H1 (cell line): Measurements from ENCODE around the gene PITPNC1. TPM values are rescaled to one million over a fixed set of nuclear protein-coding genes. Genes with fewer than 3 reads are reported as not detected.

ENCODE experiments used
- CTCF ChIA-PET: fragments of 300-600 bp; sonication (Branson Sonifier 250); formaldehyde crosslinking; loops from one replicate; lab custom pipeline; 2021; ENCODE audit not compliant: partially characterized antibody; lab: Charles Lee
- POLR2A ChIA-PET: fragments of 300-600 bp; sonication (Branson Sonifier 250); formaldehyde crosslinking; loops from one replicate; lab custom pipeline; 2021; ENCODE audit warnings: inconsistent platforms; ENCODE audit not compliant: partially characterized antibody; lab: Charles Lee
- DNase-seq, 2 experiments: peaks; one replicate each; pipeline versions ENCODE4 v3.0.0 to v3.0.0-alpha.2; 2010 to 2022; ENCODE audit warnings: low spot score in 2 of 2, low read depth in 1 of 2, mixed read lengths in 1 of 2
- FAIRE-seq: peaks from 2 replicates; lab custom pipeline; 2011; peaks lifted over from hg19 to GRCh38; lab: Jason Lieb, UNC
- H2AFZ ChIP-seq: 2 replicates; pipeline ENCODE4 v1.8.1; 2012; ENCODE audit warnings: low read length, inconsistent platforms
- H2AK5ac ChIP-seq: 2 replicates; pipeline ENCODE4 v1.6.1; 2013; ENCODE audit warnings: low read depth, low read length
- H2BK120ac ChIP-seq: replicated peaks from 2 replicates; pipeline ENCODE3; 2013; ENCODE audit warnings: low read depth, low read length, inconsistent platforms
- H2BK12ac ChIP-seq: 2 replicates; pipeline ENCODE4 v1.6.1; 2013; ENCODE audit warnings: low read depth, low read length
- H2BK15ac ChIP-seq: 2 replicates; pipeline ENCODE4 v1.6.1; 2013; ENCODE audit warnings: low read length
- H2BK20ac ChIP-seq: 2 replicates; pipeline ENCODE4 v1.6.1; 2013; ENCODE audit warnings: low read length
- H2BK5ac ChIP-seq: 2 replicates; pipeline ENCODE4 v1.6.1; 2013; ENCODE audit warnings: low read depth, low read length
- H3K14ac ChIP-seq: 2 replicates; pipeline ENCODE4 v1.6.1; 2013; ENCODE audit warnings: inconsistent platforms; ENCODE audit not compliant: insufficient read length
- H3K18ac ChIP-seq: 2 replicates; pipeline ENCODE4 v1.6.1; 2013; ENCODE audit warnings: low read length; ENCODE audit errors: extremely low read depth
- H3K23ac ChIP-seq: 2 replicates; pipeline ENCODE4 v1.6.1; 2013; ENCODE audit warnings: inconsistent platforms; ENCODE audit not compliant: insufficient read length
- H3K23me2 ChIP-seq: 2 replicates; pipeline ENCODE4 v1.6.1; 2013; ENCODE audit warnings: low read depth, low read length
- H3K27ac ChIP-seq: 2 replicates; pipeline ENCODE4 v1.6.1; 2011; ENCODE audit warnings: low read depth, low read length, inconsistent platforms
- H3K27me3 ChIP-seq, 4 experiments: replicated peaks in 1 of 4; 1 replicate in 1 of 4; 2 replicates in 3 of 4; pipeline versions ENCODE4 v1.6.1 to v1.8.1; 2011 to 2013; ENCODE audit warnings: low read length in 3 of 4, mild to moderate bottlenecking in 3 of 4, inconsistent platforms in 2 of 4, mixed read lengths in 2 of 4, moderate library complexity in 1 of 4; ENCODE audit not compliant: control insufficient read depth in 3 of 4, insufficient read depth in 3 of 4; ENCODE audit errors: extremely low read depth in 1 of 4
- H3K36me3 ChIP-seq, 4 experiments: 2 replicates each; pipeline versions ENCODE4 v1.6.1 to v1.8.1; 2011 to 2013; ENCODE audit warnings: mild to moderate bottlenecking in 4 of 4, low read length in 3 of 4, moderate library complexity in 2 of 4, control low read depth in 1 of 4, inconsistent platforms in 1 of 4; ENCODE audit not compliant: insufficient read depth in 4 of 4, control insufficient read depth in 2 of 4
- H3K4ac ChIP-seq: replicated peaks from 2 replicates; pipeline ENCODE3; 2013; ENCODE audit warnings: low read length, low read depth, mixed read lengths, inconsistent platforms; ENCODE audit not compliant: insufficient read length
- H3K4me1 ChIP-seq, 4 experiments: replicated peaks in 1 of 4; 1 replicate in 1 of 4; 2 replicates in 3 of 4; pipeline versions ENCODE4 v1.6.1 to v1.8.1; 2011 to 2013; ENCODE audit warnings: low read length in 3 of 4, inconsistent platforms in 2 of 4, mixed read lengths in 1 of 4; ENCODE audit not compliant: insufficient read depth in 4 of 4, control insufficient read depth in 3 of 4
- H3K4me2 ChIP-seq, 2 experiments: 2 replicates each; pipeline versions ENCODE4 v1.6.1 to v1.8.1; 2011 to 2013; ENCODE audit warnings: low read depth in 2 of 2, low read length in 2 of 2, control low read depth in 1 of 2, inconsistent platforms in 1 of 2, mild to moderate bottlenecking in 1 of 2; ENCODE audit not compliant: insufficient read depth in 1 of 2
- H3K4me3 ChIP-seq, 4 experiments: fragments of 200-600, 300-600 bp in 1 of 4; sonication (generic), shearing (Covaris generic), sonication (Bioruptor Twin) in 1 of 4; 2 replicates each; pipeline versions ENCODE4 v1.5.1 to v1.8.1; 2011 to 2016; ENCODE audit warnings: low read length in 4 of 4, low read depth in 3 of 4, control low read depth in 2 of 4, inconsistent platforms in 2 of 4, mild to moderate bottlenecking in 2 of 4, mixed read lengths in 1 of 4, moderate library complexity in 1 of 4; ENCODE audit not compliant: insufficient read depth in 2 of 4; ENCODE audit errors: extremely low read depth in 1 of 4
- H3K56ac ChIP-seq: replicated peaks from 2 replicates; pipeline ENCODE3; 2013; ENCODE audit warnings: low read depth, mild to moderate bottlenecking, mixed read lengths, low read length, inconsistent platforms; ENCODE audit not compliant: insufficient read length
- H3K79me1 ChIP-seq: 2 replicates; pipeline ENCODE4 v1.6.1; 2013; ENCODE audit warnings: low read depth, low read length, control low read depth
- H3K79me2 ChIP-seq, 2 experiments: 2 replicates each; pipeline versions ENCODE4 v1.6.1 to v1.8.1; 2012 to 2013; ENCODE audit warnings: low read length in 2 of 2, mild to moderate bottlenecking in 2 of 2, inconsistent platforms in 1 of 2; ENCODE audit not compliant: insufficient read depth in 2 of 2, control insufficient read depth in 1 of 2
- H3K9ac ChIP-seq, 4 experiments: replicated peaks in 1 of 4; 1 replicate in 1 of 4; 2 replicates in 3 of 4; pipeline versions ENCODE4 v1.6.1 to v1.8.1; 2011 to 2013; ENCODE audit warnings: low read depth in 3 of 4, low read length in 3 of 4, control low read depth in 2 of 4, mild to moderate bottlenecking in 2 of 4, moderate library complexity in 2 of 4, inconsistent platforms in 1 of 4; ENCODE audit errors: extremely low read depth in 1 of 4
- H3K9me3 ChIP-seq, 2 experiments: 2 replicates each; pipeline versions ENCODE4 v1.6.1 to v1.8.1; 2012 to 2013; ENCODE audit warnings: mild to moderate bottlenecking in 2 of 2, moderate library complexity in 2 of 2, control low read depth in 1 of 2, inconsistent platforms in 1 of 2, low read depth in 1 of 2, low read length in 1 of 2, mixed read lengths in 1 of 2; ENCODE audit not compliant: insufficient read depth in 2 of 2
- H4K20me1 ChIP-seq, 2 experiments: replicated peaks in 1 of 2; 2 replicates each; pipeline versions ENCODE3 to v1.8.1; 2011 to 2013; ENCODE audit warnings: inconsistent platforms in 2 of 2, low read length in 2 of 2, mild to moderate bottlenecking in 1 of 2; ENCODE audit not compliant: insufficient read depth in 2 of 2, control insufficient read depth in 1 of 2
- H4K5ac ChIP-seq: 2 replicates; pipeline ENCODE4 v1.6.1; 2013; ENCODE audit warnings: low read length, low read depth, mixed read lengths, inconsistent platforms; ENCODE audit not compliant: insufficient read length
- H4K8ac ChIP-seq: 2 replicates; pipeline ENCODE4 v1.8.0; 2013; ENCODE audit warnings: mild to moderate bottlenecking, moderate library complexity, low read length, inconsistent platforms; ENCODE audit not compliant: insufficient read depth; ENCODE audit errors: extremely low read depth
- H4K91ac ChIP-seq: replicated peaks from 2 replicates; pipeline ENCODE3; 2013; ENCODE audit warnings: low read length, mixed read lengths, inconsistent platforms; ENCODE audit not compliant: insufficient read length
- CBX5 ChIP-seq: fragments of 300-800, 300-1000 bp; sonication (generic); IDR thresholded peaks from 2 replicates; pipeline ENCODE4 v1.7.1; 2016; ENCODE audit warnings: antibody characterized with exemption, low read length, low read depth
- EZH2 ChIP-seq: fragments of 200-600 bp; sonication (generic); IDR thresholded peaks from 2 replicates; pipeline ENCODE4 v1.7.1; 2012; ENCODE audit warnings: low read depth, mild to moderate bottlenecking, moderate library complexity, low read length, inconsistent platforms; ENCODE audit not compliant: severe bottlenecking
- GTF2F1 ChIP-seq: IDR thresholded peaks from 2 replicates; pipeline ENCODE4 v1.6.1; 2012; ENCODE audit warnings: low read depth, low read length, improper control_type of control experiment, borderline replicate concordance
- PHF8 ChIP-seq: fragments of 200-600 bp; sonication (generic); conservative IDR thresholded peaks from 2 replicates; pipeline ENCODE4 v1.7.1; 2012; ENCODE audit warnings: low read depth, mild to moderate bottlenecking, inconsistent platforms, low read length, moderate library complexity
- POU5F1 ChIP-seq: IDR thresholded peaks from 2 replicates; pipeline ENCODE4 v1.6.1; 2011; ENCODE audit warnings: low read depth, mild to moderate bottlenecking, low read length, moderate library complexity
- RAD21 ChIP-seq, 2 experiments: IDR thresholded peaks in 1 of 2; conservative IDR thresholded peaks in 1 of 2; 2 replicates each; pipeline ENCODE4 v1.6.1; 2011; ENCODE audit warnings: low read depth in 2 of 2, low read length in 2 of 2, improper control_type of control experiment in 1 of 2, inconsistent platforms in 1 of 2, mild to moderate bottlenecking in 1 of 2, moderate library complexity in 1 of 2
- SIN3A ChIP-seq, 2 experiments: IDR thresholded peaks in 1 of 2; conservative IDR thresholded peaks in 1 of 2; 2 replicates each; pipeline ENCODE4 v1.6.1; 2011 to 2012; ENCODE audit warnings: low read length in 2 of 2, improper control_type of control experiment in 1 of 2, low read depth in 1 of 2, mild to moderate bottlenecking in 1 of 2
- WGBS, 2 experiments: shearing (Covaris generic) in 1 of 2; methylation state at CpG; one replicate each; pipeline versions ENCODE4 v1.1.6 to v1.1.7; 2013 to 2015; ENCODE audit warnings: low lambda C conversion rate in 2 of 2, mixed read lengths in 2 of 2, inconsistent platforms in 1 of 2, low coverage in 1 of 2, missing lambda C conversion rate in 1 of 2; ENCODE audit not compliant: insufficient replicate concordance in 2 of 2, insufficient coverage in 1 of 2, insufficient read length in 1 of 2; ENCODE audit errors: extremely low coverage in 1 of 2, missing lambda C conversion rate in 1 of 2; 5-methylcytosine and 5-hydroxymethylcytosine counted together
- polyA plus RNA-seq, 7 experiments: library from polyadenylated mRNA; depleted of rRNA in 3 of 7; stranded (reverse) in 5 of 7; unstranded in 2 of 7; fragments of >200 nt in 5 of 7; fragments of 200-250 nt in 2 of 7; gene quantifications; 1 replicate in 5 of 7; 2 replicates in 1 of 7; 4 replicates in 1 of 7; pipeline versions ENCODE4 v1.2.1 to v1.2.3, GENCODE V29; 2011 to 2013; ENCODE audit warnings: missing spikeins in 2 of 7, mixed read lengths in 2 of 7
- total RNA-seq: library from RNA; stranded (reverse); fragmentation: NEBNext Ultra II Directional; extraction: Animal tissue kit (Norgen Biotek cat#: 25700); gene quantifications from 2 replicates; pipeline ENCODE4 v1.2.1, GENCODE V29; 2021
- TF ChIP-seq, protein P1 (sequence below): IDR thresholded peaks from 2 replicates; pipeline ENCODE4 v1.6.1; 2011; ENCODE audit warnings: low read length, improper control_type of control experiment
- TF ChIP-seq, protein P2 (sequence below): IDR thresholded peaks from 2 replicates; pipeline ENCODE4 v1.6.1; 2012; ENCODE audit warnings: inconsistent platforms
- TF ChIP-seq, protein P3 (sequence below): IDR thresholded peaks from 2 replicates; pipeline ENCODE4 v1.6.1; 2011; ENCODE audit warnings: low read depth, mild to moderate bottlenecking, low read length; ENCODE audit not compliant: insufficient read depth

Gene PITPNC1
- total and polyA plus RNA-seq, 2 of the 8 experiments (the other 6 are each of a cell fraction or from before 2014, with no cell fraction given) = 17.6 to 54.7 TPM

DNA sequence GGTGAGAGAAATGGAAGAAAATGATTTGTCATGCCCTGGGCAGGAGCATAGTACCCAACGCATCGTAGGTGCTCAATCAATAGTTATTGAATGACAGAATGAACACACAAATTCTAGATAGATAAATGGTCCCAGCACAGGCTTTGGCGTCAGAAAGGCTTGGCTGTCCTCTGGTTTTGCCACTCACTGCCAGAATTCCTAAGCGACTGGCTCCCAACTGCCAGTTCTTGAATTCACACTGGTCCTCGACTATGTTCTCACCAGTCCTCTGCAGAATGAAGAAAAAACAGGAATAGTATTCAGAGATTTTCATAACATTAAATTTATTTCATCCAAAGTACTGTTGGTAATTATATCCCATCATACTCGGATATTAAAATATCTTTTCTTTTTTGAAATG lies 177.6 kb downstream of the PITPNC1 start:
- no peak overlapping the region for H3K9ac ChIP-seq
- H3K56ac ChIP-seq = no peak overlapping the region
- FAIRE-seq = no peak
- no peaks in the 10 kb centered on the region for H3K23me2 ChIP-seq
- WGBS, 2 experiments = 93% methylated on average over 6 of the region's 6 CpGs; no CpG with 5 or more reads in 1 of the 2 experiments
- H4K20me1 ChIP-seq = no peaks in the 10 kb centered on the region
- H3K79me1 ChIP-seq = no peaks in the 10 kb centered on the region
- no peak overlapping the region for H4K5ac ChIP-seq
- H2BK5ac ChIP-seq = no peak overlapping the region
- no peaks in the 10 kb centered on the region for H3K79me2 ChIP-seq
- no peak overlapping the region for H2AFZ ChIP-seq
- no peak overlapping the region for H2BK15ac ChIP-seq
- H2BK120ac ChIP-seq = no peak overlapping the region
- no peak for DNase-seq
- no peak overlapping the region for H3K4ac ChIP-seq
- H3K9me3 ChIP-seq = no peaks in the 10 kb centered on the region
- ChIA-PET POLR2A (no interaction called here), CTCF (interaction anchor here (1.5 kb wide), 1 partner anchor 10 kb away, joined by 3 read pairs; no protein-coding TSS in a partner anchor)
- no peak overlapping the region for H2BK20ac ChIP-seq
- H3K4me2 ChIP-seq = no peak overlapping the region
- H3K23ac ChIP-seq = no peak overlapping the region
- no peak overlapping the region for H3K18ac ChIP-seq
- H2AK5ac ChIP-seq = no peak overlapping the region
- H2BK12ac ChIP-seq = no peak overlapping the region
- no peak overlapping the region for H3K14ac ChIP-seq
- no peak overlapping the region for H3K4me3 ChIP-seq
- peaks cover 0 to 2% (median 0%) of the 10 kb centered on the region in 4 experiments; a peak in 1 of 7 replicates for H3K4me1 ChIP-seq
- H3K36me3 ChIP-seq = no peaks in the 10 kb centered on the region
- no peaks in the 10 kb centered on the region for H3K27me3 ChIP-seq
- no peak overlapping the region; the same call in 1 of the 2 replicates for H4K8ac ChIP-seq
- H3K27ac ChIP-seq = no peak overlapping the region
- no peak overlapping the region for H4K91ac ChIP-seq
- TF ChIP-seq PHF8 (no peak), GTF2F1 (no peak), EZH2 (no peak), POU5F1 (no peak), CBX5 (no peak), SIN3A (conservative IDR thresholded peaks at IDR 0.05 in 1 of 2, IDR thresholded peaks at IDR 0.05 in 1 of 2; ENCODE audit: low read depth in 1 of 2, low read length in 2 of 2) (no peak), RAD21 (IDR thresholded peaks at IDR 0.05 in 1 of 2, conservative IDR thresholded peaks at IDR 0.05 in 1 of 2; ENCODE audit: low read depth in 2 of 2, low read length in 2 of 2) (no peak)
- TF ChIP-seq, protein P1, sequence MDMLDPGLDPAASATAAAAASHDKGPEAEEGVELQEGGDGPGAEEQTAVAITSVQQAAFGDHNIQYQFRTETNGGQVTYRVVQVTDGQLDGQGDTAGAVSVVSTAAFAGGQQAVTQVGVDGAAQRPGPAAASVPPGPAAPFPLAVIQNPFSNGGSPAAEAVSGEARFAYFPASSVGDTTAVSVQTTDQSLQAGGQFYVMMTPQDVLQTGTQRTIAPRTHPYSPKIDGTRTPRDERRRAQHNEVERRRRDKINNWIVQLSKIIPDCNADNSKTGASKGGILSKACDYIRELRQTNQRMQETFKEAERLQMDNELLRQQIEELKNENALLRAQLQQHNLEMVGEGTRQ = no peak
- TF ChIP-seq, protein P2, sequence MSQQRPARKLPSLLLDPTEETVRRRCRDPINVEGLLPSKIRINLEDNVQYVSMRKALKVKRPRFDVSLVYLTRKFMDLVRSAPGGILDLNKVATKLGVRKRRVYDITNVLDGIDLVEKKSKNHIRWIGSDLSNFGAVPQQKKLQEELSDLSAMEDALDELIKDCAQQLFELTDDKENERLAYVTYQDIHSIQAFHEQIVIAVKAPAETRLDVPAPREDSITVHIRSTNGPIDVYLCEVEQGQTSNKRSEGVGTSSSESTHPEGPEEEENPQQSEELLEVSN = no peak
- TF ChIP-seq, protein P3, sequence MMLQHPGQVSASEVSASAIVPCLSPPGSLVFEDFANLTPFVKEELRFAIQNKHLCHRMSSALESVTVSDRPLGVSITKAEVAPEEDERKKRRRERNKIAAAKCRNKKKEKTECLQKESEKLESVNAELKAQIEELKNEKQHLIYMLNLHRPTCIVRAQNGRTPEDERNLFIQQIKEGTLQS = no peak
